Measurements from ENCODE around the gene ZFYVE21. TPM values are rescaled to one million over a fixed set of nuclear protein-coding genes. Genes with fewer than 3 reads are reported as not detected.
"Not testable (repeated sequence)": the region's sequence is repeated elsewhere in the genome, so short reads cannot be mapped to it uniquely, and the experiment has no call there.

Gene ZFYVE21
- polyA plus RNA-seq, 4 donors = 50.0 to 61.2 (median 55.8) TPM

- DNase-seq (ENCODE audit: low read depth in 4 of 4, low spot score in 3 of 4) = no peak
Observed at GRCh38 chr14:103755060-103755459, 39.5 kb downstream of the ZFYVE21 start.

- DNase-seq (ENCODE audit: low read depth in 4 of 4, low spot score in 3 of 4) = no peak
Observed at GRCh38 chr14:103758059-103758776, 42.6 kb downstream of the ZFYVE21 start.

DNA sequence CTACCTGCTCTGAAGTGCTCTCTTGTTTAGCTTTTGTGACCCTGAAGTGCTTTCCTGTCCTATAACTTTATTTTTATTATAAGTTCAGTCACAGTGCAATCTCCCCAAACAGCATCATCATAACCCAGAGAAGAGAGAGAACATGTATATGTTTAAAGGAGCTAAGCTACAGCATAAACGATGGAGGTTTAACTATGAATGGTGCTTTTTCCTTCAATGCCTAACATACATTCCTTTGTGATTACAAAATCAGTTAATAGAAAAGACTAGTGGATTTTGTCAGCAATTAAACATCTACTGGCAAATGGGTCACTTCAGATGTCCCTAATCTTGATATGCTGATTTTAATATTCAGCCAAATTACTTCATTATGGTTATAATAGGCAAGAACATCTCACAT lies 46.4 kb downstream of the ZFYVE21 start:
- DNase-seq (ENCODE audit: low read depth in 4 of 4, low spot score in 3 of 4) = no peak

DNA sequence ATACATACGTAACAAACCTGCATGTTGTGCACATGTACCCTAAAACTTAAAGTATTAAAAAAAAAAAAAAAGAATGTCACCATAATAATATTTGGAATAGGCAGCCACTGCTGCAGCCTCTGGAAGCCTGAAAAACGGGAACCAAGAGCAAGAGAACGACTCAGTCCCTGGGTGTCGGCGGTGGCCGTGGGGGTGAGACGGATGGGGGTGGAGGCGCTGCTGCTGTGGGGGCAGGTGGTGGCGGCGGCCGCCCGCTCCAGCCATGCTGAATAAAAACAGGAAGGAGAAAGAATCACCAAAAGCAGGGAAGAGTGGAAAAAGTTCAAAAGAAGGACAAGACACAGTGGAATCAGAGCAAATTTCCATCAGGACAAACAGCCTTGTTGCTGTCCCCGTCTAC lies 46.9 kb downstream of the ZFYVE21 start:
- no peak for DNase-seq (ENCODE audit: low read depth in 4 of 4, low spot score in 3 of 4)

DNA sequence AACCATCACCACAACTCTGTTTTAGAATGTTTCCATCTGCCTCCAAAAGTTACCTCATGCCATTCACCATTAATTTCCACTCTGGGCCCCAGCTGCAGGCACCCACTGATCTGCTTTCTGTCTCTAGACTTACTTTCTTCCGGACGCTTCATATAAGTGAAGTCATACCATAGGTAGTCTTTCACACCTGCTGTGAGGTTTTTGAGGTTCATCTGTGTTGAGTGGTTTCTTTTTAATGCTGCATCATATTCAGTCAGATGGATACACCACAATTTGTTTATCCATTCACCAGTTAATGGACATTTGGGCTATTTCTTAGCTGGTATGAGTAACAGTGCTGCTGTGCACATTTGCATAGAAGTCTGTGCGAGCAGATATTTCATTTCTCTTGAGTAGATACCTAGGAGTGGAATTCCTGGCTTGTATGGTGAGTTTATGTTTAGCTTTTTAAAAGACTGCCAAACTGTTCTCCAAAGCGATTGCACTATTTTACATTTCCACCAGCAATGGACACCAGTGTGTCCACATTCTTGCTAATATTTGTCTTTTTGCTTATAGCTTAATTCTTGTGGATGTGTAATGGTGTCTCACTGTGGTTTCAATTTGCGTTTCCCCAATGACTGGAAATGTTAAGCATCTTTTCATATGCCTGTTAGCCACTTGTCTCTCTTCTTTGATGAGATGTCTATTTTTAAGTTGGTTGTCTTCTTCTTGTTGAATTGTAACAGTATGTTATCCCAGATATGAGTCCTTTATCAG lies 48.3 kb downstream of the ZFYVE21 start:
- DNase-seq (ENCODE audit: low read depth in 4 of 4, low spot score in 3 of 4) = no peak

- DNase-seq (ENCODE audit: low read depth in 4 of 4, low spot score in 3 of 4) = no peak
Observed at GRCh38 chr14:103765526-103765925, 49.9 kb downstream of the ZFYVE21 start.

DNA sequence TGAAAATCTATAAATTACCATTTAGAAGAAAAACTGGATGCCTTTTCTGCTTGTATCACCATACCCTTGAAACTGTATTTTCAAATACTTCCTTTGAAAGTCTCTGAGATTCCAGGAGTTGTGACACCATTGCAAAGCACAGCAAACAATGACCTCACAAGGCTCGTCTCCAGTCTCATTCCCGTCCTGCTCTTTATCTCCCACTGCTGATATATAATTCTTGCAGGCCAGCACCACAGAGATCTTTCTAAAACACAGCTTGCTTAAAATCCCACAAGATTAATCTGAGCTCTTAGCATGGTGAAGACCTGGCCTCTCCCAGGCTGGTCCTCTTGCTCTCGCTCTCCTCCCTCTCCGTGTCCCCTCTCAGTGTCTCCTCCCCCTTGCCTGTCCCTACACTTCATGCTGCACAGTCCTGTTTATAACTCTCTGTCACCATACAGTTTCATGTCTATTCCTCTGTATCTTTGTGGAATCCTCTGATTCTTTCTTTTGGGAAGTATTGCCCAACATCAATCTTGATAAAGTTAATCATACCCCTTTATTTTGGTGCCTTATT lies 51.8 kb downstream of the ZFYVE21 start:
- DNase-seq (ENCODE audit: low read depth in 4 of 4, low spot score in 3 of 4) = no peak

- no peak for DNase-seq (ENCODE audit: low read depth in 4 of 4, low spot score in 3 of 4)
Observed at GRCh38 chr14:103770500-103770899, 54.9 kb downstream of the ZFYVE21 start.

DNA sequence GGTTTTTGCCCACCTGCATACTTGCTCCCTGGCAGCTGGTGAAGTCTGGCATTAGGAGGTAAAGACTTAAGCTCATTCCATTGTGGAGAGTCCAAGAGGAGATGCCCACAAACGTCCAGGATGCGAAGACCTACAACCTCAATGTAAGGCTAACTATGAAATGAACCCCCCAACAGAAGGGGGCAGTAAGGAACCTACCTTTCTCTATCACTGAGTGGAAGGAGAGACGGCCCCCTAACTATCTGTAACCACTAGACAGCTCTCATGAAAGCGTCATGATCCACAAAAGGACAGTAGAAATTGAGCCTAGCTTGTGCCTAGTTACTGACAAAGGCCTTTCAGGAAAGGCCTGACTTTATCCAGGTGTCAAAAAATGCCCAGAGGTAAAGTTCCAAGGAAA lies 55.3 kb downstream of the ZFYVE21 start:
- no peak for DNase-seq (ENCODE audit: low read depth in 4 of 4, low spot score in 3 of 4)

- DNase-seq (ENCODE audit: low read depth in 4 of 4, low spot score in 3 of 4) = no peak
Observed at GRCh38 chr14:103772078-103772712, 56.6 kb downstream of the ZFYVE21 start.

- DNase-seq (ENCODE audit: low read depth in 4 of 4, low spot score in 3 of 4) = no peak
Observed at GRCh38 chr14:103773521-103773920, 57.9 kb downstream of the ZFYVE21 start.

DNA sequence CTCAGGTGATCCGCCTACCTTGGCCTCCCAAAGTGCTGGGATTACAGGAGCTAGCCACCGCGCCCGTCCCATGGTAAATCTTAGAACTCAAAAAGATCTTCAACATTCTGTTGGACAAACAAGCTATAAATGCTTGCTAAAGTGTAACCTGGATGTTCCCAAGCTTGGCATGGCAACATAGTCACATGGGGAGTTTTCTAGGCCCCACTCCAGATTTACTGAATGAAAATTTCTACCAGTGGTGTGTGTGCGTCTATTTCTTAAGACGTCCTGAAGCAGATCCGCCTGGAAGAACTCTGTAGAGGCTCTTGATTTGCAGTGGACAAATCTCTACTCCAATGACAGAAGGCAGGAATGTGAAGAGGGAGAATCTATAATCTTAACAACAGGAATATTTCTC lies 59.9 kb downstream of the ZFYVE21 start:
- DNase-seq (ENCODE audit: low read depth in 4 of 4, low spot score in 3 of 4) = no peak

DNA sequence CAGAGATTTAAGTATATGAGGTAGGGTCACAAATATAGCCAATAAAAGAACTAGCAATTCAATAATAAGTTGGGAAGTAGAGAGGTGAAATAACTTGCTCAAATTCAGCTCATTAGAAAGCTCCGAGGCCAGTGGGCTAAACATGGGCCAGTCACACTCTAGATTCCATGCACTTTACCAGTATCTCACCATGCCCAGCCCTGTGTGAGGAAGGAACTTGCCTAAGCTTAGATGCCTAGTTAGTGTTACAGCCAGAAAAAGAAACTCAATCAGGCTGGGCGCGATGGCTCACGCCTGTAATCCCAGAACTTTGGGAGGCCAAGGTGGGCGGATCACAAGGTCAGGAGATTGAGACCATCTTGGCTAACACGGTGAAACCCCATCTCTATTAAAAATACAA lies 60.7 kb downstream of the ZFYVE21 start:
- DNase-seq (ENCODE audit: low read depth in 4 of 4, low spot score in 3 of 4) = not testable (repeated sequence)

DNA sequence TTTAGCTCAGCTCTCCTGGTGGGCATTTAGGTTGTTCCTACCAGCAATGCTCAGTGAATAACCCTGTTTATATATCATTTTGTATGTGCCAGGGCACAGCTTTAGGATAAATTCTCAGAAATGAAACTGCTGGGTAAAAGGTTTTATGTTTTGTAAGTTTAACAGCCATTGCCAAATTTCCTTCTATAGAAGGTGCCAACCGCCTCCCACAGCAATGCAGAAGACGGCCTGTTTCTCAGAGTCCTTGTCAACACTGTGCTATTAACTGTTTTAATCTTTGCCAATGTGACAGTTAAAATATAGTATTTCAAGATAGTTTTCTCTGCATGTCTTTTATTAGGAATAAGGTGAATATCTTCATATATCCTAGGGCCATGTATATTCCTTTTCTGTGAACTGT lies 66.8 kb downstream of the ZFYVE21 start:
- DNase-seq (ENCODE audit: low read depth in 4 of 4, low spot score in 3 of 4) = no peak

Other genes with a start within 250 kb of the ZFYVE21 start
- 100 to 1,000 TPM; 116 to 202 (median 130) TPM for gene CKB, start 193.0 kb upstream of the ZFYVE21 start, polyA plus RNA-seq (ENCODE audit: insufficient read length in 4 of 4)
- 10 to 100 TPM in 1 of 4 donors, 1 to 10 TPM in 3; 6.6 to 10.3 (median 6.7) TPM for gene TRMT61A, start 186.6 kb upstream of the ZFYVE21 start, polyA plus RNA-seq (ENCODE audit: insufficient read length in 4 of 4)
- gene BAG5, start 153.2 kb upstream of the ZFYVE21 start, polyA plus RNA-seq (ENCODE audit: insufficient read length in 4 of 4) = 10 to 100 TPM; 28.3 to 34.1 (median 33.3) TPM
- gene COA8, start 152.8 kb upstream of the ZFYVE21 start, polyA plus RNA-seq (ENCODE audit: insufficient read length in 4 of 4) = 10 to 100 TPM; 39.8 to 47.1 (median 43.5) TPM
- gene KLC1, start 86.6 kb upstream of the ZFYVE21 start, polyA plus RNA-seq (ENCODE audit: insufficient read length in 4 of 4) = 10 to 100 TPM; 88.0 to 99.8 (median 92.7) TPM
- 10 to 100 TPM; 12.6 to 16.0 (median 14.7) TPM for gene XRCC3, start 359 bp upstream of the ZFYVE21 start, polyA plus RNA-seq (ENCODE audit: insufficient read length in 4 of 4)
- 10 to 100 TPM; 28.9 to 39.1 (median 31.1) TPM for gene PPP1R13B, start 131.8 kb downstream of the ZFYVE21 start, polyA plus RNA-seq (ENCODE audit: insufficient read length in 4 of 4)
- 1 to 10 TPM; 1.5 to 5.1 (median 3.6) TPM for gene TDRD9, start 212.6 kb downstream of the ZFYVE21 start, polyA plus RNA-seq (ENCODE audit: insufficient read length in 4 of 4)
- under 1 TPM in 2 of 4 donors, not detected in 2; 0.04 to 0.17 TPM for gene RD3L, start 226.7 kb downstream of the ZFYVE21 start, polyA plus RNA-seq (ENCODE audit: insufficient read length in 4 of 4)